ENCODE data around the gene SCUBE1. TPM values are rescaled to one million over a fixed set of nuclear protein-coding genes. Genes with fewer than 3 reads are reported as not detected.

Gene SCUBE1
- total RNA-seq, 1 donor from 2014 or later, result 0.14 TPM

DNA sequence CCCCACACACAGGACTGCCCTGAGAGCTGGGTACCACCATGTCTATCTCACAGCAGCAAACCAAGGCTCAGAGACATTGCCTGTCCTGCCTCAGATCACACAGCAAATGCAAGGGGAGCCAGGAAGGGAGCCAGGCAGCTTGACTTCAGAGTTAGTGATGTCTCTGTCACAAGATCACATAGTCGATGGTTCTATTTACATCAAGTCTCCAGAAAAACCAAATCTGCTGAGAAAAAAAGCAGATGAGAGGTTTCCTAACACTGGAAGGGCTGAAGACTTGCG is 16.1 kb downstream of the SCUBE1 start:
- Histone ChIP-seq H3K9me3 (replicated peaks) (no peaks in the 10 kb centered on the region), H3K4me3 (no peak overlapping the region), H3K4me1 (no peaks in the 10 kb centered on the region), H3K27me3 (ENCODE audit: low read depth) (peaks cover 27% of the 10 kb centered on the region), H3K27ac (replicated peaks) (no peak overlapping the region), H3K36me3 (no peaks in the 10 kb centered on the region)
- intact Hi-C loops (cut with micrococcal nuclease), result no loop called here
- TF ChIP-seq, protein P1, sequence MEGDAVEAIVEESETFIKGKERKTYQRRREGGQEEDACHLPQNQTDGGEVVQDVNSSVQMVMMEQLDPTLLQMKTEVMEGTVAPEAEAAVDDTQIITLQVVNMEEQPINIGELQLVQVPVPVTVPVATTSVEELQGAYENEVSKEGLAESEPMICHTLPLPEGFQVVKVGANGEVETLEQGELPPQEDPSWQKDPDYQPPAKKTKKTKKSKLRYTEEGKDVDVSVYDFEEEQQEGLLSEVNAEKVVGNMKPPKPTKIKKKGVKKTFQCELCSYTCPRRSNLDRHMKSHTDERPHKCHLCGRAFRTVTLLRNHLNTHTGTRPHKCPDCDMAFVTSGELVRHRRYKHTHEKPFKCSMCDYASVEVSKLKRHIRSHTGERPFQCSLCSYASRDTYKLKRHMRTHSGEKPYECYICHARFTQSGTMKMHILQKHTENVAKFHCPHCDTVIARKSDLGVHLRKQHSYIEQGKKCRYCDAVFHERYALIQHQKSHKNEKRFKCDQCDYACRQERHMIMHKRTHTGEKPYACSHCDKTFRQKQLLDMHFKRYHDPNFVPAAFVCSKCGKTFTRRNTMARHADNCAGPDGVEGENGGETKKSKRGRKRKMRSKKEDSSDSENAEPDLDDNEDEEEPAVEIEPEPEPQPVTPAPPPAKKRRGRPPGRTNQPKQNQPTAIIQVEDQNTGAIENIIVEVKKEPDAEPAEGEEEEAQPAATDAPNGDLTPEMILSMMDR (IDR thresholded peaks at IDR 0.05; ENCODE audit: borderline replicate concordance), result no peak
- no peak for DNase-seq

DNA sequence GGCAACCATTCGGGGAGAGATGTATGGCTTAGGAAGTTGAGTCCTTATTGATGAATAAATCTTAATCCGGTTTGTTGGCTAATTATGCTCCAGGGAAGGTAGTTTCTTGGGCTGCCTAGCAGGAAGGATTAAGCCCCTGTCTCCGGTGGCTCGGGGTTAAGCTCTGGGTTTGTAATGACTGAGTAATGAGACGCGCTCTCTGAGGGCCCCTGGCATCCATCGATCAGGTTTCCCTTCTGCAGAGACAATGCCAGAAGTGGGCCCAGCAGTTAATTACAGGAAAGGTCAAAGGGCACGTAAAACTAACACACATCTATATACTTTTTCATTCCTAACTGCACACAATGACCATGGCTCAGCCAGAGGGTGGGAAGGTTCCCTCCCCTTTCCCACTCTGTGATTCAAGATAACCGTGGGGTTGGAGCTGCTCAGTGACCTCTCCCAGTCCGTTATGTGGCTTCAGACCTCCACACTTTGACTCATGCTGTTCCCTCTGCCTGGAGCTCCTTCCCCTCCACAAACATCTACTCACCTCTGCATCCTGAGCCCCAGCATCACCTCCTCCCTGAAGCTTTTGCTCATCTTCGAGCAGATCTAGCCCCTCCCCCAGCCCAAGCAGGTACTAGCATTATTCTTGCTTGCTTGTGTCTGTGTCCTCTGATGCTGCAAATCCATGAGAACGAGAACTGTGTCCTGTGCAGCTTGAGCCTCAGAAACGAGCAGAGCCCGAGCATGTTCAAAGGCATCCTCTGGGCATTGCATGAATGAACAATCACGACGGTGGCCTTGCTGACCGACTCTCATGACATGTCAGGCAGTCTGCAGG is 16.6 kb downstream of the SCUBE1 start:
- intact Hi-C loops (cut with micrococcal nuclease), result no loop called here

DNA sequence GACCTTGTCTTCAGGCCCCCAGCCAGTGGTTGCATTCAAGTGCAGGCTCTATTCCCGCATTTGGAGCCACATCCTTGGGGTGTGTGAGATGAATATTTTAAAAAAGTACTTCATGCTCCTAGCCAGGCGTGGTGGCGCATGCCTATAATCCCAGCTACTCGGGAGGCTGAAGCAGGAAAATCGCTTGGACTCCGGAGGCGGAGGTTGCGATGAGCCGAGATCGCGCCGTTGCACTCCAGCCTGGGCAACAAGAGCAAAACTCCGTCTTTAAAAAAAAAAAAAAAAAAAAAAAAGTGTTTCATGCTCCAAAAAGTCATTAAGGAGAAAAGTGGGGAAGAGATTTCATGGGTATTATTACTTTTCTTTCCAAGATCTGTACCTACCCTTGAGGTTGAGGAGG is 18.0 kb downstream of the SCUBE1 start:
- no peaks in the 10 kb centered on the region for H3K36me3 ChIP-seq
- peaks cover 27% of the 10 kb centered on the region for H3K27me3 ChIP-seq (ENCODE audit: low read depth)
- DNase-seq, result no peak
- H3K4me3 ChIP-seq, result no peak overlapping the region
- intact Hi-C loops (cut with micrococcal nuclease), result no loop called here
- TF ChIP-seq, protein P1 (IDR thresholded peaks at IDR 0.05; ENCODE audit: borderline replicate concordance), result no peak
- no peaks in the 10 kb centered on the region for H3K9me3 ChIP-seq (replicated peaks)
- no peak overlapping the region for H3K27ac ChIP-seq (replicated peaks)
- no peaks in the 10 kb centered on the region for H3K4me1 ChIP-seq

More for the DNA sequence above, 16.6 kb downstream of the SCUBE1 start:
- Histone ChIP-seq H3K27ac (replicated peaks) (no peak overlapping the region), H3K4me3 (no peak overlapping the region), H3K4me1 (no peaks in the 10 kb centered on the region), H3K9me3 (replicated peaks) (no peaks in the 10 kb centered on the region), H3K27me3 (ENCODE audit: low read depth) (peaks cover 27% of the 10 kb centered on the region), H3K36me3 (no peaks in the 10 kb centered on the region)
- TF ChIP-seq, protein P1 (IDR thresholded peaks at IDR 0.05; ENCODE audit: borderline replicate concordance), result no peak
- no peak for DNase-seq

DNA sequence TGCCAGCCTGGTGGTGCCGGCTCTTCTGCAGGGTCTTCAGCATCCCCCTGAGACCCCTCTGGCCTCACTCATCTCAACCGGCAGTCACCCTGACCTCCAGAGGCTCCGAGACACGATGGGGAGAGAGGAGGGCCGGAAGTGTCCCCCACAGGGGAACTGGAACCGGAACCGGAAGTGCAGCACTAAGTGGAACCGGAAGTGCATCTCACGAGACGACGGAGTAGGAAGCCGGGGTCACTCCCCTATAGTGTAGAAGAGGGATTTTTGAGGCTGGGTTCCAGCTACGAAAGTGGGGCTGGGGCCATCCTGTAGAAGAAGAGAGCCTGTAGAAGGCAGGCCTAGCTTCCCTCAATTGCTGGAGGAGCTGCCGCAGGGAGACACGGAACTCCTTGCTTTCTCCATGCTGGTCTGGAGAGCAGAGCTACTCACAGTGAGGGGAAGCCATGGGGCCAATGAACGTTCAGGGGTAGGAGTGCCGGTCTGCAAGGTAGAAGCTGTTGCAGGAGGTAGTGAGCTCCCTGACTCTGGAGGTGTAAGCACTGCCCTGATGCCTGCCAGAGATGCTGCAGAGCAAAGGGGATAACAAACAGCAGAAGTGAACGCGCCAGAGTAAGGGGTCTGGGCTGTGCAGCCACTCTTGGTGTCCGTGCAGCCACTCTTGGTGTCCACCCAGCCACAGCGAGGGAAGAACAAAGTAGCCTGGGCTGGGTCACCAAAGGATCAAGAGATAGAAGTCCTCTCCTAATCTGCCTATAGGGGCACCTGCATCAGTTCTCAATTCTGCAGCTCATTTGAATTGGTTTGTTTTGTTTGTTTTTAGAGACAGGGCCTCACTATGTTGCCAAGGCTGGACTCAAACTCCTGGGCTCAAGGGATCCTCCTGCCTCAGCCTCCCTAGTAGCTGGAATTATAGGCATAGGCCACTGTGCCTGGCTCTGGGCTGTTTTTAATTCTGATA is 21.9 kb downstream of the SCUBE1 start:
- intact Hi-C loops (cut with micrococcal nuclease), result no loop called here
- no peak overlapping the region for H3K27ac ChIP-seq (replicated peaks)
- H3K36me3 ChIP-seq, result no peaks in the 10 kb centered on the region

More for the DNA sequence above, 21.9 kb downstream of the SCUBE1 start:
- DNase-seq, result no peak
- no peaks in the 10 kb centered on the region for H3K9me3 ChIP-seq (replicated peaks)
- TF ChIP-seq, protein P1 (IDR thresholded peaks at IDR 0.05; ENCODE audit: borderline replicate concordance), result no peak
- peaks cover 8% of the 10 kb centered on the region for H3K4me1 ChIP-seq
- H3K4me3 ChIP-seq, result no peak overlapping the region
- H3K27me3 ChIP-seq (ENCODE audit: low read depth), result peaks cover 12% of the 10 kb centered on the region
